GM18520 (cell line): ENCODE data around the gene PRKN.
"Not testable (repeated sequence)": the region's sequence is repeated elsewhere in the genome, so short reads cannot be mapped to it uniquely, and the experiment has no call there.

Source experiments
- ATAC-seq: cut with Tn5 transposase; IDR thresholded peaks from one replicate; pipeline ENCODE4 v1.9.1; 2021; ENCODE audit not compliant: unreplicated experiment

PRKN gene

DNA sequence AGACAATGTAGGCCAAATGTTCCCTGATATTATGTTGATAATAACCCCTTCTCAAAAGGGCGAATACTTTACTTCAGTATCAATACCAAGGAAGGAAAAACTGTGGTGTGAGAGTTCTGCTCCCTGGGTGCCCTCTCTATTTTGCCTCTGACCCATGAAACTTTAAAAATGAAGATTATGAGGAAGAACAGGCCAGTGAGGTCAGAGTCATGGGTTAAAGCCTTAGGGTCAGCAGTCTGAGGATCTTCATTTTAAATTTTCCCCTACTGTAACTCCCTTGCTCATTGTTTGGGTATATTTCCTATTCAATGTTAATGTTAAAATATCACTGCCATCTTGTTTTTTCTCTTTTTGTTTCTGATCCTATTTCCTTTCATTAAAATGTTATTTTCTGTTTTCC is 47.9 kb downstream of the PRKN start:
- no peak for ATAC-seq

DNA sequence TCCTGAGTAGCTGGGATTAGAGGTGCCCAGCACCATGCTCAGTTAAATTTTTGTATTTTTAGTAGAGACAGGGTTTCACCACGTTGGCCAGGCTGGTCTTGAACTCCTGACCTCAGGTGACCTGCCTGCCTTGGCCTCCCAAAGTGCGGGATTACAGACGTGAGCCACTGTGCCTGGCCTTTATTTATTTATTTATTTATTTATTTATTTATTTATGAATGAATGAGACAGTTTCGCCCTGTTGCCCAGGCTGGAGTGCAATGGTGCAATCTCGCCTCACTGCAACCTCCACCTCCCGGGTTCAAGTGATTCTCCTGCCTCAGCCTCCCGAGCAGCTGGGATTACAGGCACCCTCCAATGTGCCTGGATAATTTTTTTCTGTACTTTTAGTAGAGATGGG is 48.7 kb downstream of the PRKN start:
- not testable (repeated sequence) for ATAC-seq

GRCh38 chr6:162675503-162675902 is 52.1 kb downstream of the PRKN start:
- ATAC-seq: no peak

- no peak for ATAC-seq
Measured at GRCh38 chr6:162674452-162674851, 53.1 kb downstream of the PRKN start.

GRCh38 chr6:162671580-162672165 is 55.9 kb downstream of the PRKN start:
- ATAC-seq: no peak

GRCh38 chr6:162670345-162670744 is 57.2 kb downstream of the PRKN start:
- ATAC-seq: no peak

- ATAC-seq: no peak
Measured at GRCh38 chr6:162666246-162666645, 61.3 kb downstream of the PRKN start.

- ATAC-seq: no peak
Measured at GRCh38 chr6:162653808-162654207, 73.8 kb downstream of the PRKN start.

DNA sequence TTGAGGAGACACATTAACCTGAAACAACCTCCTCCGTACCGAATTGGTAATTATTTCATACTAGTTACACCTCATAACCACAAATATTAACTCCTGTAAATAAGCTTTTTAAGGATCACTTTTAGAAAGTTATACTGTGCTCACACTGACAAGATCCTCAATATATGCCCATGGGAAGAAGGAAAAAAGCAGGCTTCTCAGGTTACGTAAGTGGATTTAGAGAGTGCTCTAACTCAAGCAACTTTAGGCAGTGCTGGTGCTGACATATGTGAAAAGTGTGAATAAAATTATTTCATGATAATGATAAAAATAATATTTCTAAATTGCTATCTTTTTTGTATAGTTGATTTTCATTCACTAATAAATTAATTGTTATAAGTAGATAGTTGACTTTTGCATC is 76.1 kb downstream of the PRKN start:
- ATAC-seq: no peak

GRCh38 chr6:162649271-162649670 is 78.3 kb downstream of the PRKN start:
- no peak for ATAC-seq

DNA sequence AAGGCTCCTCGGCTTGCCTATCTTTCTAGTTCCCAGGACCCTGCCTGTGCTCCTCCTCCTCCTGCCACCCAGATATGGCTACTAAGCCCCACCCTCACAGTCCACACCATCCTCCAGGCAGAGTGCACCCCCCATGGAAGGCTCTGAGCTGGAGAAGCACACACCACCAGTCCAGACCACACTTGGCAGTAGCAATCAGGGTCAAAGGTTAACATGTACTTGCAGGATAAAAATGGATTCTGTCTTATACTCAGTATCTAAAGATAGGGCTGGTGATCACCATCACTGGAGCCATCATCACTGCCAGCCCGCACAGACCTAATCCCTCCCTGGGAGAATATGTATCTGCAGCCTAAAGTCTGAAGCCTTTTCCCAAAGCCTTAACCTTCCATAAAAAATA is 83.4 kb downstream of the PRKN start:
- no peak for ATAC-seq

DNA sequence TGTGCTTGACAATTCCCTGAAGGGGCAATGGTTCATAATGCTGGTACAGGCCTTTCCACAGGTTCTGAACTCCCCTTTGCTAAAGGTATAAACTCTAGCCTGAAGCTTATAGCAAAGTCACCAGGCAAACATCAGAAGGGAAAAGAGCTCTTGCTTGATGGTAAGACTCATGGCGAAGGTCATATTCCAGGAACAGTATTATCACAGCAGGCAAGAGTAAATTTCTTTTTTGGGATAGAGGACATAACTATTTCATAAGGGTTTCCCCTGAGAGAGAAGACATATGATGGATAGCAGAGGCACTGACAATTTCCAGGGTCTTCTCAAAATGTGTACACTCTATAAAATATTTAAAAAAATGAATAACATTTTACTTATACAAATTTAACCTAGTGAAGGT is 86.8 kb downstream of the PRKN start:
- ATAC-seq: no peak

GRCh38 chr6:162639951-162640350 is 87.6 kb downstream of the PRKN start:
- no peak for ATAC-seq

DNA sequence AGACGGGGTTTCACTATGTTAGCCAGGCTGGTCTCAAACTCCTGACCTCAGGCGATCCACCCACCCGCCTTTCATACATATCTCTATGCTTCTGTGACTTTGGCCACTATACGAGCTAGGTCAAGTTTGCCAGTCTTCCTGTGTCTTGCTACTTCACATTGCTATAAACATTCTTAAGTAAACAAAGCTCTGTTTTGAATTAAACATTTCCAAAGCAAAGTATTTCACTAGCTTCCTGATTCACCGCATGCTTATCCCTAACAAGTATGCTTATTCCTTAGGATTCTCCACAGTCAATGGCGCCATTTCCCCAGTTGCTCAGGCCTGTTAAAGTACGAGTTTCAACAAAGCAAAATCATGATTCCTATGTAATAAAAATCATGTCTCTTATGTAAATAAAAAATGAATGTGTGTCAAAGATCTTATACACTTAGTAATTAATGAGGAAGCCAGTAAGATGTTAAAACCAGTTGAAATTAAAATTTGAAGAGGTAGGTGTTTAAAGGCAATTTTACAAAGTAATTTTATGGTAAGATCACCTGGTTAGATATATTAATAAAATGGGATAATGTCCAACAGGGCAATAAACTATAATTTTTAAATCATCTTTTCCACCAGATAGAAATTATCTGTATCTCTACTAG is 88.5 kb downstream of the PRKN start:
- ATAC-seq: no peak

DNA sequence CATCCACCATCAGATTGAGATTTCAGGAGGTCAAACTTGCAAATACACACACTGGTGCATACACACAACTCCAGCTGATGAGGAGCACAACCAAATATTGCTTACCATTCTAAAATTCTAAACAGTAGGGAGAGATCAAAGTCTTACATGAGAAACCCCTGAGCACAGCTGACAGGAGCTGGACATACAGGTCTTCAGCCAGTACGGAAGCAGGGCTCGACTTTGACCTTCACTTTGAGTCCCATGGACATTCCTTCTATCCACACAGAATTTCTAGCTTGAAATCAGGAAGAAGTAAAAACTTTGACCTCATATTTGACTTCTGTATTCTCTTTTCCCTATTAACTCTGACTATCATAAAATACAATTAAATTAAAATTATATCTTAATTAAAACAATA is 90.2 kb downstream of the PRKN start:
- no peak for ATAC-seq

- no peak for ATAC-seq
Measured at GRCh38 chr6:162636167-162636566, 91.4 kb downstream of the PRKN start.

DNA sequence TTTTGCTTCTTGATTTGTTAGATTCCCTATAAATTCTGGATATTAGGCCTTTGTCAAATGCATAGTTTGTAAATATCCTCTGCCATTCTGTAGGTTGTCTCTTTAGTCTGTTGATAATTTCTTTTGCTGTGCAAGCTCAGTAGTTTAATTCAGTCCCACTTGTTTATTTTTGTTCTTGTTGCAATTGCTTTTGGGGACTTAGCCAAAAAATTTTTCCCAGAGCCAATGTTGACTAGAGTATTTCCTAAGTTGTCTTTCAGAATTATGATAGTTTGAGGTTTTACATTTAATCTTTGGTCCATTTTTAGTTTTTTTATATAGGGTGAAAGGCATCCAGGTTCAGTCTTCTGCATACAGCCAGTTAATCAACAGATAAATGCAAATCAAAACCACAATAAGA is 96.0 kb downstream of the PRKN start:
- ATAC-seq: no peak

DNA sequence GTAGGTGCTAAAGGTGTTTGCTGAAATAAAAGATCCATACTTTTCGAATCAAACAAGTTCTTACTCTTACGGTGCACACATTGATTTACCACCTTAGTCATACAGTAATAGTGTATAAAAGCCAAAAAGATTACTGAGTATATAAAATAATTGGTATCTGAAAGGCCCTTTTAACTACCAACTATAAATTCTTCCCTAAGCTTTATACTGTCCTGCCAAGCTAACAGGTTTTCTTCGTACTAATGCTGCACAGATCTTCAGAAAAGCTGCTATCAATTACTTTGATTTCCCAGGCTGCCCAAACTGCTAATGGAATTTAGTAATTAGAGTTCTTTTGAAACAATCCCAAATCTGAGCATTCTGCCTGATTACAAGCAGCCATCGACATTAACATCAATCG is 97.5 kb downstream of the PRKN start:
- no peak for ATAC-seq

DNA sequence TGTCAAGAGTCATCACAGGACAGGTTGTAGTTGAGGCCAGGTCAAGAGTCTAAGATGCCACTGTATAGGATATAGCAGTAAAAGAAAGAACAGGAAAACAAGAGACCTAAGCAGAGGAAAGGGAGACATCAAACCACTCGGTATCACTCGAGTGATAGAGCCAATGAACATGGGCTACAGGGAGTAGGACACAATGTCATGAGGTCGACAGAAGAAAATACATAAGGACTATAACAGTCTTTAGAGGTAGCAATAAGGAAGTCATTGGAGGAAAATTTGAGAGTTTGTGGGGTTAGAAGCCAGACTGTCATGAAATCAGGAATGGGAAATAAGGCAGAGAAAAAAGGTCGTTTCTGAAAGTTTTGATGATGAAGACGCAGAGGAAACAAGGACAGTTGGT is 99.7 kb downstream of the PRKN start:
- no peak for ATAC-seq

DNA sequence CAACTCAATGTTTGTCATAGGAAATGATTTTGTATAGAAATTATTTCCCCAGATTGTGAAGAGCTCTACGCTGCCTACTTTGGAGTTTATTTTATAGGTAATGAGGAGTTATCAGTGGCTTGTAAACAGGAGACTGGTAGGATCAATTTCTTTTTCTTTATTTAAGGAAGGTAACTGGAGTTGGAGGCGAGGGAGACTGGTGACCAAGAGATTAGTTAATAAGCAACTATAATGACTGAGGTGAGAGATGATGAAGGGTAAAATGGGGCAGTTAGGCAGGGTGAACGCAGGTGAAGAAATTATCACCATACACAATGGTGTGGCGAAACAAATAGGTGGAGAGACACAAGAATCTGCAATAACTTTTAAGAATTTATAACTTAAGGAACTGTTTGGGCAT is 100.2 kb downstream of the PRKN start:
- no peak for ATAC-seq

- no peak for ATAC-seq
Measured at GRCh38 chr6:162626869-162627268, 100.7 kb downstream of the PRKN start.

- ATAC-seq: no peak
Measured at GRCh38 chr6:162625846-162626540, 101.6 kb downstream of the PRKN start.

DNA sequence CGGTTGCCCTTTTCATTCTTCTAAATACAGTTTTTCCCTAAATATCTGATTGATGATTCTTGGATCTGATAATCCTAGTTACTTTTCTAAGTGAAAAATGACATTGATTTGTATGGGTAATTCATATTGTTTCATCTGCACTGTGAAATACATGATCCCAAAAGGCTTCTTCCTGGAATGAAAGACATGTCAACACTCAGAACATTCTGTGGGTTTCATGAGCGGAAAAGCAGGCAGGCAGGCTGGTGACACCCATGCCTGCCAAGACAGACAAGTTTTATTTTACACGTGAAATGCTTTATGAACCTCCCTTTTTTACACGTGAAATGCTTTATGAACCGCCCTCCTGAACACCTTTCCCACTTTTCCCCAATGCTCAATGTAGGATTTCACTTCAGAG is 105.0 kb downstream of the PRKN start:
- no peak for ATAC-seq
